ENCODE measurements around the gene AKR1E2. TPM values are rescaled to one million over a fixed set of nuclear protein-coding genes. Genes with fewer than 3 reads are reported as not detected.

AKR1E2 gene
- total and polyA plus RNA-seq, 3 experiments from 2014 or later = 2.5 to 2.6 TPM; not detected in 1

DNA sequence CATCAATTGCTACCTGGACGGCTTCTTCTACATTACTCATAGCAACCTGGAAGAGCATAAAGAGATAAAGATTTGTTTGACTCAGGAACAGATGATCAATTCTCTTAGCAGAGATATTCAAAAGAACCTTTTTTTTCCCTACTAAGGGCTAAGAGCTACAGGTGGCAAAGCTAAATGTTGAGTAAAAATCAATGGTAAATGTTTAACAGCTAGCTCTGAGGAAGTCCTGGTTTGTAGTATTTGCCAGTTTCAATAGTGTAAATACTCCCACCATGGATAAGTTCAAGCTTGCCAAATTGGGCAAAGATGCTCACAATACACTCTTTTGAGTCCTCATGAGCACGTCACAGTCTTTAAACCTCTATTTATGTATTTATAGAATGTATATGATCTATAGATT is 64.0 kb downstream of the AKR1E2 start:
- Histone ChIP-seq H3K4me1 (ENCODE audit: insufficient read depth, low read length) (no peaks in the 10 kb centered on the region), H3K27ac (ENCODE audit: low read depth, low read length) (no peak overlapping the region), H3K27me3 (ENCODE audit: insufficient read depth, low read length, poor library complexity, severe bottlenecking) (no peaks in the 10 kb centered on the region), H3K9me3 (ENCODE audit: low read length) (no peaks in the 10 kb centered on the region), H3K36me3 (ENCODE audit: insufficient read depth, low read length) (no peaks in the 10 kb centered on the region), H3K4me3 (ENCODE audit: low read length) (no peak overlapping the region)
- POLR2A ChIA-PET = no interaction called here
- CTCF ChIA-PET = interaction anchor here (1.4 kb wide), 1 partner anchor 40 kb away, joined by 3 read pairs; no protein-coding TSS in a partner anchor
- no peak for DNase-seq
- Mint-ChIP-seq H3K4me3 (no peak overlapping the region), H3K9me3 (no peaks in the 10 kb centered on the region), H3K4me1 (no peaks in the 10 kb centered on the region), H3K27ac (no peak overlapping the region), H3K27me3 (peaks cover 3 to 10% of the 10 kb centered on the region in 2 donors), H3K36me3 (no peaks in the 10 kb centered on the region)

DNA sequence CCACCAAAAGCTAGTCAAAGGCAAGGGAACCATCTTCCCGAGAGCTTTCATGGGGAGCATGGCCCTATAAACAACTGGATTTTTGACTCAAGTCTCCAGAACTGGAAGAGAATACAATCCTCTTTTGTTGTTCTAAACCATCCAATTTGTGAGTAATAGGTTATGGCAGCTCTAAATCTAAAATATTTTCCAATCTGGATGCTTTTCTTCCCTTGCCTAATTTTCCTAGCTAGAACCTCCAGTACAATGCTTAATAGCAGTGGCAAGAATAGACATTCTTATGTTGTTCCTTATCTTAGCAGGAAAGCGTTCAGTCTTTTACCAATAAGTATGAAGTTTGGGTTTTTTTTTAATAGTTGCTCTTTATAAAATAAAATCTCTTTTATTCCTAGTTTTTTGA is 66.7 kb downstream of the AKR1E2 start:
- H3K36me3 Mint-ChIP-seq = no peaks in the 10 kb centered on the region
- ChIA-PET POLR2A (no interaction called here), CTCF (no interaction called here)
- no peak for DNase-seq
- Histone ChIP-seq H3K27ac (ENCODE audit: low read depth, low read length) (no peak overlapping the region), H3K36me3 (ENCODE audit: insufficient read depth, low read length) (no peaks in the 10 kb centered on the region), H3K4me1 (ENCODE audit: insufficient read depth, low read length) (no peaks in the 10 kb centered on the region), H3K27me3 (ENCODE audit: insufficient read depth, low read length, poor library complexity, severe bottlenecking) (no peaks in the 10 kb centered on the region), H3K9me3 (ENCODE audit: low read length) (no peaks in the 10 kb centered on the region), H3K4me3 (ENCODE audit: low read length) (no peak overlapping the region)
- no peak overlapping the region for H3K27ac Mint-ChIP-seq
- no peaks in the 10 kb centered on the region for H3K4me1 Mint-ChIP-seq
- H3K27me3 Mint-ChIP-seq = peaks cover 4 to 13% of the 10 kb centered on the region in 2 donors
- peaks cover 0 to 6% (median 4%) of the 10 kb centered on the region in 5 donors for H3K9me3 Mint-ChIP-seq
- no peak overlapping the region for H3K4me3 Mint-ChIP-seq

DNA sequence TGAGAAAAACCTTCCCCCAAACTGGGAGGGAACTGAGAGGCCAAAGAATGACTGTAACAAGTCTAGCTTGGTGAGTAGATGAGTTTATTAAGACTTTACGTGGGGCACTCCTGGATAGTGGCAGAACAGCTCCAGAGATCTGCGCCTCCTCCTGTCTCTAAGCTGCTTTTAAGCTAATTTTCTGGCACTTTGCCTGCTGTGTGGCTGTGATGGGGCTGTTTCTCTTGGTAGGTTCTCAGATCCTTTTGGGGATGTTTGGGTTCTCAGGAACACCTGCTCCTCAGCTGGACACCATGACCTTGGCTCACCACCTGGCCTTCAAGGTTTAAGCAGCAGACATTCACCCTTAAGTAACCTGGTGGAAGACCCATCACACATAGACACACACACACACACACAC is 68.3 kb downstream of the AKR1E2 start:
- Mint-ChIP-seq H3K4me3 (no peak overlapping the region), H3K27me3 (peaks cover 4 to 13% of the 10 kb centered on the region in 2 donors), H3K36me3 (no peaks in the 10 kb centered on the region), H3K27ac (no peak overlapping the region), H3K4me1 (no peaks in the 10 kb centered on the region), H3K9me3 (peaks cover 4 to 9% (median 7%) of the 10 kb centered on the region in 5 donors)
- ChIA-PET CTCF (no interaction called here), POLR2A (no interaction called here)
- Histone ChIP-seq H3K4me3 (ENCODE audit: low read length) (no peak overlapping the region), H3K9me3 (ENCODE audit: low read length) (no peaks in the 10 kb centered on the region), H3K4me1 (ENCODE audit: insufficient read depth, low read length) (no peaks in the 10 kb centered on the region), H3K27me3 (ENCODE audit: insufficient read depth, low read length, poor library complexity, severe bottlenecking) (no peaks in the 10 kb centered on the region), H3K36me3 (ENCODE audit: insufficient read depth, low read length) (no peaks in the 10 kb centered on the region), H3K27ac (ENCODE audit: low read depth, low read length) (no peak overlapping the region)
- no peak for DNase-seq

Other genes with a start within 250 kb of the AKR1E2 start
- gene AKR1C1, start 137.2 kb downstream of the AKR1E2 start, total RNA-seq = under 1 TPM; 0.22 to 0.24 TPM
- not detected for gene AKR1C1, start 137.2 kb downstream of the AKR1E2 start, polyA plus RNA-seq
- gene AKR1C2, start 177.7 kb downstream of the AKR1E2 start, total RNA-seq = not detected
- not detected for gene AKR1C2, start 177.7 kb downstream of the AKR1E2 start, polyA plus RNA-seq